ENCODE results near the gene COL6A1. TPM values are rescaled to one million over a fixed set of nuclear protein-coding genes. Genes with fewer than 3 reads are reported as not detected.
A peak's percentile ranks its signal among the peaks of the same experiment; 100 is the strongest.

Gene COL6A1
- total RNA-seq, 1 experiment from 2014 or later, result 33.4 TPM

DNA sequence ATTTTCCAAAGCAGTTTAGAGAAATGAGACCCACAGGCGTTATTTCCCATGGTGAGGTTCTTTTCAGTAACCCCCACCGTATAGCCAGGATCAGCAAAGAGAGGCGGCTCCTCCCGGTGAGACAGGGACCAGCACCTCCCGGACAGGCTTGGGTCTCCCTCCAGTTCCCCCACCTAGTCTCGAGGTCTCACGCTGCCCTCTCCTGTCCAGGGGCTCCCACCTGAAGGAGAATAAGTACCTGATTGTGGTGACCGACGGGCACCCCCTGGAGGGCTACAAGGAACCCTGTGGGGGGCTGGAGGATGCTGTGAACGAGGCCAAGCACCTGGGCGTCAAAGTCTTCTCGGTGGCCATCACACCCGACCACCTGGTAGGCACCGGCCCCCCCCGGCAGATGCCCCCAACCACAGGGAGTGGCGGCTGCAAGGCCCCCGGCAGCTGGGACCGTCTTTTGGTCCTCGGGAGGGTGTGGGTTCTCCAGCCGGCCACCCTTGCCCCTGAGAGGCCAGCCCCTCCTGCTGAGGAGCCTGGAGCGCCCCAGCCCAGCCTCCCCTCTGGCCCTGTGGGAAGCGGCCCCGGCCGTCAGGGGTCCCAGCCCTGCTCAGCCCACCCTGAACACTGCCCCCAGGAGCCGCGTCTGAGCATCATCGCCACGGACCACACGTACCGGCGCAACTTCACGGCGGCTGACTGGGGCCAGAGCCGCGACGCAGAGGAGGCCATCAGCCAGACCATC, 4.9 kb downstream of the COL6A1 start:
- H3K4me1 ChIP-seq, result peaks cover 4% of the 10 kb centered on the region; the same call in 1 of the 2 replicates
- no peaks in the 10 kb centered on the region for H3K9me3 ChIP-seq
- H3K9me3 Mint-ChIP-seq (ENCODE audit: unreplicated experiment), result no peaks in the 10 kb centered on the region
- H3K36me3 Mint-ChIP-seq (ENCODE audit: insufficient read depth, unreplicated experiment), result peaks cover 4% of the 10 kb centered on the region
- ChIA-PET POLR2A (no interaction called here), CTCF (no interaction called here)
- no peak overlapping the region for H3K27ac Mint-ChIP-seq (ENCODE audit: unreplicated experiment)
- intact Hi-C loops (cut with micrococcal nuclease; ENCODE audit: unreplicated experiment), result no loop called here
- H3K27me3 ChIP-seq (replicated peaks; ENCODE audit: control insufficient read depth, insufficient read depth, low read length), result no peaks in the 10 kb centered on the region
- H3K36me3 ChIP-seq (ENCODE audit: control insufficient read depth, insufficient read depth, low read length), result no peaks in the 10 kb centered on the region
- no TSS peak for BruUV-seq (replicated peaks)
- DNase-seq, result peak in 1 of 2 experiments; percentile 35
- H3K4me1 Mint-ChIP-seq (ENCODE audit: low read depth, unreplicated experiment), result no peaks in the 10 kb centered on the region
- TF ChIP-seq, protein P1, sequence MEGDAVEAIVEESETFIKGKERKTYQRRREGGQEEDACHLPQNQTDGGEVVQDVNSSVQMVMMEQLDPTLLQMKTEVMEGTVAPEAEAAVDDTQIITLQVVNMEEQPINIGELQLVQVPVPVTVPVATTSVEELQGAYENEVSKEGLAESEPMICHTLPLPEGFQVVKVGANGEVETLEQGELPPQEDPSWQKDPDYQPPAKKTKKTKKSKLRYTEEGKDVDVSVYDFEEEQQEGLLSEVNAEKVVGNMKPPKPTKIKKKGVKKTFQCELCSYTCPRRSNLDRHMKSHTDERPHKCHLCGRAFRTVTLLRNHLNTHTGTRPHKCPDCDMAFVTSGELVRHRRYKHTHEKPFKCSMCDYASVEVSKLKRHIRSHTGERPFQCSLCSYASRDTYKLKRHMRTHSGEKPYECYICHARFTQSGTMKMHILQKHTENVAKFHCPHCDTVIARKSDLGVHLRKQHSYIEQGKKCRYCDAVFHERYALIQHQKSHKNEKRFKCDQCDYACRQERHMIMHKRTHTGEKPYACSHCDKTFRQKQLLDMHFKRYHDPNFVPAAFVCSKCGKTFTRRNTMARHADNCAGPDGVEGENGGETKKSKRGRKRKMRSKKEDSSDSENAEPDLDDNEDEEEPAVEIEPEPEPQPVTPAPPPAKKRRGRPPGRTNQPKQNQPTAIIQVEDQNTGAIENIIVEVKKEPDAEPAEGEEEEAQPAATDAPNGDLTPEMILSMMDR (IDR thresholded peaks at IDR 0.05; ENCODE audit: insufficient read depth in 1 of 2, low read depth in 1 of 2, low read length in 1 of 2, severe bottlenecking in 1 of 2, unreplicated experiment in 1 of 2), result no peak
- no peaks in the 10 kb centered on the region for H3K27me3 Mint-ChIP-seq (ENCODE audit: insufficient read depth, unreplicated experiment)
- H3K4me3 ChIP-seq (ENCODE audit: low read depth, low read length), result no peak overlapping the region
- no peak overlapping the region for H3K4me3 Mint-ChIP-seq (ENCODE audit: unreplicated experiment)

DNA sequence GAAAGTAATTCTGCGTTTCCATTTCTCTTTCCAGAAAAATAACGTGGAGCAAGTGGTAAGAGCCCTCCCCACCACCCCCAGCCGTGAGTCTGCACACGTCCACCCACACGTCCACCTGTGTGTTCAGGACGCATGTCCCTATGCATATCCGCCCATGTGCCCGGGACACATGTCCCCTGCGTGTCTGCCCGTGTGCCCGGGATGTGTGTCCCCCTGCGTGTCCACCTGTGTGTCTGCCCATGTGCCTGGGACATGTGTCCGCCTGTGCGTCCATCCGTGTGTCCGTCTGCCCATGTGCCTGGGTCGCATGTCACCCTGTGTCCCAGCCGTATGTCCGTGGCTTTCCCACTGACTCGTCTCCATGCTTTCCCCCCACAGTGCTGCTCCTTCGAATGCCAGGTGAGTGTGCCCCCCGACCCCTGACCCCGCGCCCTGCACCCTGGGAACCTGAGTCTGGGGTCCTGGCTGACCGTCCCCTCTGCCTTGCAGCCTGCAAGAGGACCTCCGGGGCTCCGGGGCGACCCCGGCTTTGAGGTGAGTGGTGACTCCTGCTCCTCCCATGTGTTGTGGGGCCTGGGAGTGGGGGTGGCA, 5.6 kb downstream of the COL6A1 start:
- no TSS peak for BruUV-seq (replicated peaks)
- peak in 1 of 2 experiments; percentile 34 for DNase-seq
- Histone ChIP-seq H3K27me3 (replicated peaks; ENCODE audit: control insufficient read depth, insufficient read depth, low read length) (no peaks in the 10 kb centered on the region), H3K4me1 (peaks cover 4% of the 10 kb centered on the region; the same call in 1 of the 2 replicates), H3K9me3 (no peaks in the 10 kb centered on the region), H3K4me3 (ENCODE audit: low read depth, low read length) (no peak overlapping the region), H3K36me3 (ENCODE audit: control insufficient read depth, insufficient read depth, low read length) (no peaks in the 10 kb centered on the region)
- H3K27me3 Mint-ChIP-seq (ENCODE audit: insufficient read depth, unreplicated experiment), result no peaks in the 10 kb centered on the region
- TF ChIP-seq, protein P1 (IDR thresholded peaks at IDR 0.05; ENCODE audit: insufficient read depth in 1 of 2, low read depth in 1 of 2, low read length in 1 of 2, severe bottlenecking in 1 of 2, unreplicated experiment in 1 of 2), result no peak
- H3K27ac Mint-ChIP-seq (ENCODE audit: unreplicated experiment), result no peak overlapping the region
- H3K4me1 Mint-ChIP-seq (ENCODE audit: low read depth, unreplicated experiment), result no peaks in the 10 kb centered on the region
- peaks cover 4% of the 10 kb centered on the region for H3K36me3 Mint-ChIP-seq (ENCODE audit: insufficient read depth, unreplicated experiment)
- ChIA-PET CTCF (no interaction called here), POLR2A (no interaction called here)
- H3K4me3 Mint-ChIP-seq (ENCODE audit: unreplicated experiment), result no peak overlapping the region
- intact Hi-C loops (cut with micrococcal nuclease; ENCODE audit: unreplicated experiment), result no loop called here
- no peaks in the 10 kb centered on the region for H3K9me3 Mint-ChIP-seq (ENCODE audit: unreplicated experiment)

DNA sequence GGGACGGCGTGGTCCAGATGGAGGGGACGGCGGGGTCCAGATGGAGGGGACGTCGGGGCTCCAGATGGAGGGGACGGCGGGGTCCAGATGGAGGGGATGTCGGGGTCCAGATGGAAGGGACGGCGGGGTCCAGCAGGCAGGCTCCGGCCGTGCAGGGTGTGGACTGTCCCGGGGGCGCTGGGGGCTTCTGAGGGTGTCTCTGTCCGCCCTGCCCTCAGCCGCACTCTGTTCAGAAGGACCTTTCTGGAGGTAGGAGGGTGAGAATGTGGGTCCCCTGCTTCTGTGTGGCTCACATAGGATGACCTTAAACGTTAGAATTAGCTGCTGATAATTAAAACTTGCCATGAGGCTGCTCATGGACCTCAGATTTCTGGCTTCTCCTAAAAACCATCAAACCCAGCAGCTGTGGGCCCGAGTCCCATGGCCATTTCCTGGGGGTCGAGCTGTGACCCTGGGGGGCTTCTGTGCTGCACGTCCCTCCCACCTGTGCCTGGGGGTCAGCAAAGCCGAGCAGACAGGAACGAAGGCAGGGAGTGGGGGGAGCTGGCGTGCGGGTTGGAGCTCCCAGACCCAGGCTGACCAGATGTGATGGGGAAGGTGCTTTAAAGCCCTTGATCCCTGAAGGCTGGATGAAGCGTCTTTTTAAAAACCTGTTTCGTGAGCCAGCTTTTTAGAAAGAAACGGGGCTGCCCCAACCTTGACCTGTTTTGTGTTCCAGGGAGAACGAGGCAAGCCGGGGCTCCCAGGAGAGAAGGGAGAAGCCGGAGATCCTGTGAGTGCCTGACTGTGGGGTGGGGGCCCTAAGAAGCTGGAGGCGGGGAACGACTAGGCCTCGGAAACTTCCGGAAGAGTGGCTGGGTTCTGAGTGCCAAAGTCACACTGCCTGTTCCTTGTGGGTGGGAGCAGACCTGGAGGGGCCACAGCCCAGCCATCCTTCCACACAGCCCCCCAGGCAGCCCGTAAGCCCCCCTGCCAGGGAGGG, 7.1 kb downstream of the COL6A1 start:
- peaks cover 4% of the 10 kb centered on the region for H3K36me3 Mint-ChIP-seq (ENCODE audit: insufficient read depth, unreplicated experiment)
- intact Hi-C loops (cut with micrococcal nuclease; ENCODE audit: unreplicated experiment), result no loop called here
- H3K27ac Mint-ChIP-seq (ENCODE audit: unreplicated experiment), result no peak overlapping the region
- Histone ChIP-seq H3K4me1 (no peaks in the 10 kb centered on the region; the same call in 1 of the 2 replicates), H3K9me3 (no peaks in the 10 kb centered on the region), H3K4me3 (ENCODE audit: low read depth, low read length) (no peak overlapping the region), H3K27me3 (replicated peaks; ENCODE audit: control insufficient read depth, insufficient read depth, low read length) (no peaks in the 10 kb centered on the region), H3K36me3 (ENCODE audit: control insufficient read depth, insufficient read depth, low read length) (no peaks in the 10 kb centered on the region)
- POLR2A ChIA-PET, result no interaction called here
- H3K27me3 Mint-ChIP-seq (ENCODE audit: insufficient read depth, unreplicated experiment), result no peaks in the 10 kb centered on the region
- no peaks in the 10 kb centered on the region for H3K4me1 Mint-ChIP-seq (ENCODE audit: low read depth, unreplicated experiment)
- BruUV-seq (replicated peaks), result no TSS peak
- DNase-seq, result peak in 1 of 2 experiments; percentile 32
- TF ChIP-seq, protein P1 (IDR thresholded peaks at IDR 0.05; ENCODE audit: insufficient read depth in 1 of 2, low read depth in 1 of 2, low read length in 1 of 2, severe bottlenecking in 1 of 2, unreplicated experiment in 1 of 2), result no peak
- CTCF ChIA-PET, result no interaction called here
- no peaks in the 10 kb centered on the region for H3K9me3 Mint-ChIP-seq (ENCODE audit: unreplicated experiment)
- H3K4me3 Mint-ChIP-seq (ENCODE audit: unreplicated experiment), result no peak overlapping the region

Data from Caco-2 (cell line).